ACC112 (cell line): ENCODE measurements around the gene ZCWPW1.
"Not testable (repeated sequence)": the region's sequence is repeated elsewhere in the genome, so short reads cannot be mapped to it uniquely, and the experiment has no call there.

ENCODE experiments used
- H2AFZ ChIP-seq: fragments of 200-600 bp; sonication (generic); one replicate; pipeline ENCODE4 v1.6.0; 2017; ENCODE audit warnings: antibody characterized with exemption, low read length; ENCODE audit not compliant: unreplicated experiment
- H3K27ac ChIP-seq: fragments of 200-600 bp; sonication (generic); 2 replicates; pipeline ENCODE4 v1.5.1; 2014; ENCODE audit warnings: low read depth, mild to moderate bottlenecking, antibody characterized with exemption, low read length, moderate library complexity
- H3K27me3 ChIP-seq: fragments of 200-600 bp; sonication (generic); 2 replicates; pipeline ENCODE4 v1.6.1; 2014; ENCODE audit warnings: mild to moderate bottlenecking, antibody characterized with exemption, low read length, moderate library complexity, mixed read lengths; ENCODE audit not compliant: insufficient read depth
- H3K36me3 ChIP-seq: fragments of 200-600 bp; sonication (generic); 2 replicates; pipeline ENCODE4 v1.6.1; 2016; ENCODE audit warnings: mild to moderate bottlenecking, antibody characterized with exemption, low read length, moderate library complexity, mixed read lengths; ENCODE audit not compliant: insufficient read depth
- H3K4me1 ChIP-seq: fragments of 200-600 bp; sonication (generic); one replicate; pipeline ENCODE4 v1.6.1; 2016; ENCODE audit warnings: low read length, mixed read lengths; ENCODE audit not compliant: insufficient read depth, unreplicated experiment, control insufficient read depth
- H3K4me3 ChIP-seq: fragments of 200-600 bp; sonication (generic); 2 replicates; pipeline ENCODE4 v1.5.1; 2014; ENCODE audit warnings: mild to moderate bottlenecking, low read depth, low read length
- H3K79me2 ChIP-seq: fragments of 200-600 bp; sonication (generic); one replicate; pipeline ENCODE4 v1.6.0; 2016; ENCODE audit warnings: low read length; ENCODE audit not compliant: control insufficient read depth, unreplicated experiment, insufficient read depth

Gene ZCWPW1

GRCh38 chr7:100363098-100363497, 65.4 kb downstream of the ZCWPW1 start:
- H3K4me3 ChIP-seq, result no peak overlapping the region
- H3K27me3 ChIP-seq, result no peaks in the 10 kb centered on the region
- no peaks in the 10 kb centered on the region for H3K4me1 ChIP-seq
- no peaks in the 10 kb centered on the region for H3K79me2 ChIP-seq
- no peak overlapping the region for H3K27ac ChIP-seq
- H3K36me3 ChIP-seq, result peaks cover 9% of the 10 kb centered on the region; the same call in 1 of the 2 replicates
- no peak overlapping the region for H2AFZ ChIP-seq

DNA sequence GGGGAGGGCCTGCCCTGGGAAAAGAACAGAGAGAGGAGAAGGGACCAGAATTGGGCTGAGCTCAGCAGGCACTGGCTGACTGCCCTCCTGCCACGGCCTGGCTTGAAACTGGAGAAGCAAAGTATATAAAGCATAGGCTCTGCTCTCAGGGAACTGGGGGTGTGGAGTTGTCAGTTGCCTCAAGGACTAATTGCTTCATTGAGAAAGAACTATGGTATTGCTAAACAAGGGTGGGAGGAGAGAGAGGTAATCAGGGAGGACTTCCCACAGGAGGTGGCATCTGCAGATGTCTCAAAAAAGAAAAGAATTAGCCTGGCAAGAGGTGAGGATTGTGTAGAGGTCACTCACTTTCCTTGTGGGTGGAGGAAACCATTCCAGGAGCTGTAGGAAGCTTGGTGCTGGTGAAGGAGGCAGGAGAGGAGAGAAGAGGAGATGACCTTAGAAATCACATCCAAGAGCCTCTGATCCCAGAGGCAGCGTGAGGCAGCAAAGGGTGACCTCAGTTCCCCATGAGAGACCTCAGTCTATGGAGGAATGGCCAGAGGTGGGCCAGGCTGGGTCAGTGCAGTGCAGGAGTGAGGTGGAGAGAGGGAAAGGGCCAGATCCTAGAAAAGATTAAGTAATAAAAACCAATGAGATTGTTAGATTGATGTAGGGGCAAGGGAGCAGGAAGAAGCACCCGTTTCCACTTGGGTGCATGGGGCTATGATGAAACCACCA, 68.2 kb downstream of the ZCWPW1 start:
- Histone ChIP-seq H3K79me2 (no peaks in the 10 kb centered on the region), H3K27me3 (no peaks in the 10 kb centered on the region), H3K4me1 (no peaks in the 10 kb centered on the region), H3K4me3 (no peak overlapping the region), H2AFZ (no peak overlapping the region), H3K27ac (no peak overlapping the region), H3K36me3 (peaks cover 9% of the 10 kb centered on the region; the same call in 1 of the 2 replicates)

GRCh38 chr7:100358857-100359212, 69.7 kb downstream of the ZCWPW1 start:
- peaks cover 9% of the 10 kb centered on the region; the same call in 1 of the 2 replicates for H3K36me3 ChIP-seq
- H2AFZ ChIP-seq, result no peak overlapping the region
- H3K27ac ChIP-seq, result no peak overlapping the region
- H3K27me3 ChIP-seq, result no peaks in the 10 kb centered on the region
- H3K4me1 ChIP-seq, result no peaks in the 10 kb centered on the region
- H3K4me3 ChIP-seq, result no peak overlapping the region
- H3K79me2 ChIP-seq, result no peaks in the 10 kb centered on the region

DNA sequence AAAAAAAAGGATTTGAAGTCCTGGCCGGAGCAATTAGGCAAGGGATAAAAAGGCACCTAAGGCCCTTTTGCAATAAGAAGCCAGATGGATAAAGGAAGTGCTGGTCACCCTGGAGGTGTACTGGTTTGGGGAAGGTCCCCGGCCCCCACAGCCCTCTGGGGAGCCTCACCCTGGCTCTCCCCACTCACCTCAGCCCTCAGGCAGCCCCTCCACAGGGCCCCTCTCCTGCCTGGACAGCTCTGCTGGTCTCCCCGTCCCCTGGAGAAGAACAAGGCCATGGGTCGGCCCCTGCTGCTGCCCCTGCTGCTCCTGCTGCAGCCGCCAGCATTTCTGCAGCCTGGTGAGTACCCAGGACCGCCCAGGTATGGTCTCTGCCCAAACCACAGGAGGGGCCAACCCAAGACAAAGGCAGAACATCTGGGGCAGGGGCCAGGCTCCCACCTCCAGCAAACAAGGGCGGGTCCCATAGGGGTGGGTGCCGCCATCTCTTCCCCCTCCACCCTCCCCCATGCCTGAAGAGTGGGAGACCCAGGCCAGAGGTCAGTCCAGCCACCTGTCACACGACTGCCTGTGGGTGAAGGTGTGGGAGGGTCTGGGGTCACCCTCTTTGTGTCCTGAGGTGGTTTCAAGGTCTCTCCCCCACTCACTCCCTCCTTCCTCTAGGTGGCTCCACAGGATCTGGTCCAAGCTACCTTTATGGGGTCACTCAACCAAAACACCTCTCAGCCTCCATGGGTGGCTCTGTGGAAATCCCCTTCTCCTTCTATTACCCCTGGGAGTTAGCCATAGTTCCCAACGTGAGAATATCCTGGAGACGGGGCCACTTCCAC, 70.3 kb downstream of the ZCWPW1 start, which contains the start of gene PILRB:
PILRB (plus strand) TSS at position 91 of the 830 bp plus-strand sequence; CDS start at position 277, 186 bp downstream.
- H2AFZ ChIP-seq, result no peak within 1 kb of the TSS
- no peak within 1 kb of the TSS for H3K27ac ChIP-seq
- H3K4me3 ChIP-seq, result no peak within 1 kb of the TSS
- H3K36me3 ChIP-seq, result peaks cover 5% of the 10 kb centered on the region; the same call in 1 of the 2 replicates
- no peaks in the 10 kb centered on the region for H3K27me3 ChIP-seq
- no peaks in the 10 kb centered on the region for H3K4me1 ChIP-seq
- H3K79me2 ChIP-seq, result no peaks in the 10 kb centered on the region

DNA sequence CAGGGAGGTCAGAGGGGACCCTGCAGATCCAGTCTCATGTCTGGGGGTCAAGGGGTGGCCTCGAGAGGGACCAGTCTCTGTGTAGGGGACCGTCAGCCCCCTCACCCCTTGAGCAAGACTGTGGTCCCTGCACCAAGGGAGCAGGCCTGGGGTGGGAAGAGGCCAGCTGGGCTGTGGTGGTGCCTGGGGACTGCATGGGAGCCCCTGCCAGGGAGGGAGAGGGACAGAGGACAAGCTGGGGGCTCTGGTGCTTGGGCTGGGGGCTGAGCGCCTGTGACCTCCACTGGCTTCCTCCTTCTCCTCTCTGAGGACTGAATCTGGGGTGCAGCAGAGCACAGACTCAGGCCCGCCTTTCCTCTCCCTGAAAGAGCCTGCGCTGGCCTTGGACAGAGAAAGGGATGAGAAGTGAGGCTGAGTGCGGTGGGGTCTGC, 71.4 kb downstream of the ZCWPW1 start:
- no peak overlapping the region for H3K27ac ChIP-seq
- H3K79me2 ChIP-seq, result no peaks in the 10 kb centered on the region
- no peaks in the 10 kb centered on the region for H3K4me1 ChIP-seq
- H3K36me3 ChIP-seq, result peaks cover 3% of the 10 kb centered on the region; the same call in 1 of the 2 replicates
- H3K27me3 ChIP-seq, result no peaks in the 10 kb centered on the region
- H3K4me3 ChIP-seq, result no peak overlapping the region
- H2AFZ ChIP-seq, result no peak overlapping the region

DNA sequence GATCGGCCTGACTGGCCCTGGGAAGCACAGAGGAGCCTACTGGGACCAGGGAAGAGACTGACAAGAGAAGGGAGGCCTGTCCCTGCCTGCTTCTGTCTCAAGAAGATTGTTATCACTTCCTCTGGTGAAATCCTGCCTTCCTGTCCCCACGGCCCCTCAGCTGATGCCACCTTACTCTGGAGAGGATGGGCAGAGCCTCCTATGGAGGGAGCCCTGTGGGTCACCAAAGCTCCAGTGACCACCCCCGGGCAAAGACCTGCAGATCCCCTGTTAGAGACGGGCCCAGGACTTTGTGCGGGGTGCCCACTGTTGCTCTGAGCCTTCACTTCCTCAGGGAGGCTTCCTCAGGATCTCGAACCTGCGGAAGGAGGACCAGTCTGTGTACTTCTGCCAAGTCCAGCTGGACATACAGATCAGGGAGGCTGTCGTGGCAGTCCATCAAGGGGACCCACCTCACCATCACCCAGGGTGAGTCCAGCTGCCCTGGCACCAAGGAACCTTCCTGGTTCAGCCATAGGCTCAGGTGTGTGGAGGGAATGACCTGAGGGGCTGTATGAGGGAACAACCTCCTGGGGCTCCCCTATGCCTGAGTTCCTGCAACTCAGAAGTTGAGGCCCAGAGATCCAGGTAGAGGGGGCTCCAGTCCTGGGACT, 72.0 kb downstream of the ZCWPW1 start:
- no peaks in the 10 kb centered on the region; the same call in 1 of the 2 replicates for H3K36me3 ChIP-seq
- H3K27me3 ChIP-seq, result no peaks in the 10 kb centered on the region
- H3K79me2 ChIP-seq, result no peaks in the 10 kb centered on the region
- H3K27ac ChIP-seq, result no peak overlapping the region
- no peak overlapping the region for H3K4me3 ChIP-seq
- no peak overlapping the region for H2AFZ ChIP-seq
- no peaks in the 10 kb centered on the region for H3K4me1 ChIP-seq

DNA sequence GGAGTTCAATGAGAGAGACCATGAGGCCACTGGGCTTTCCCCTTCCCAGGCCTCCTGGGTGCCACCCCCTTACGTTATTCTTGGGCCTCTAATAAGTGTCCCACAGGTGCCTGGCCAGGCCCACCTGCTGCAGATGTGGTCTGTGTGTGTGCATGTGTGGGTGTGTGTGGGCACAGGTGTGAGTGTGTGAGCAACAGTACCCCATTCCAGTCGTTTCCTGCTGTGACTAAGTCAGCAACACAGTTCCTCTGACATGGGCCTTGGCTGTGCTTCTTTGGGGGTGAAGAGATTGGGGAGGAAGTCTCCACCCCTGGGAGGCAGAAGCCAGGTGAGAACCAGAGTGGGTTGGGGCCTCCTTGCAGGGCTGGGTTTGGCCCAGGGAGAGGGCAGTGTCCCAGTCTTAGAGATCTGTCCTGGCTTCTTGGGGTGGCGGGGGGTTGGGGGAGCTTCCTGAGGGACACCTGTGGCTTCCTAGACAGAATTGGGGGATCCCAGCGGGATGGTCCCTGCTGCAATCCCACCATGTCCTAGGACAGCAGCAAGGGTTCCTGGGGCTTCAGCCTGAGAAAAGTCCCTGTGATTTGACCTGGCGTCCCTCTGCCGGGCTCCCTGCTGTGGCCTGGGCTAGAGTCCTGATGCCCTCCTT, 74.7 kb downstream of the ZCWPW1 start:
- no peaks in the 10 kb centered on the region for H3K4me1 ChIP-seq
- no peaks in the 10 kb centered on the region for H3K27me3 ChIP-seq
- peaks cover 4% of the 10 kb centered on the region for H3K36me3 ChIP-seq
- no peak overlapping the region for H2AFZ ChIP-seq
- H3K27ac ChIP-seq, result no peak overlapping the region
- H3K79me2 ChIP-seq, result no peaks in the 10 kb centered on the region
- no peak overlapping the region for H3K4me3 ChIP-seq

DNA sequence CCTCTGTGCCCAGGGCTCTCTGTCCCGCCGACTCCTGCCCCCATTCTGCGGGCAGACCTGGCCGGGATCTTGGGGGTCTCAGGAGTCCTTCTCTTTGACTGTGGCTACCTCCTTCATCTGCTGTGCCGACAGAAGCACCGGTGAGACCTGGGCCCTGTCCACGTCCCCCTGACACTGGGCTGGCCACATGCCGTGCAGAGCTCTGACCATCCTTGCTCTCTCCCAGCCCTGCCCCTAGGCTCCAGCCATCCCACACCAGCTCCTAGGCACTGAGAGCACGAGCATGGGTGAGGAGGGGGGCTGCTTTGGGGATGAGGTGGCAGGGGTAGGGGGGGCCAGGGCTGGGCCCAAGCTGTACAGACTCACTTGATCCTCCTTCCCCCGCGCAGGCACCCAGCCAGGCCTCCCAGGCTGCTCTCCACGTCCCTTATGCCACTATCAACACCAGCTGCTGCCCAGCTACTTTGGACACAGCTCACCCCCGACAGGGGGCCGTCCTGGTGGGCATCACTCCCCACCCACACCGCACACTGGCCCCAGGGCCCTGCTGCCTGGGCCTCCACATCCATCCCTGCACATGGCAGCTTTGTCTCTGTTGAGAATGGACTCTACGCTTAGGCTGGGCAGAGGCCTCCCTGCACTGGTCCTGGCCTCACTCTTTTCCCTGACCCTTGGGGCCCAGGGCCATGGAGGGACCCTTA, 75.4 kb downstream of the ZCWPW1 start:
- no peak overlapping the region for H3K27ac ChIP-seq
- H3K79me2 ChIP-seq, result no peaks in the 10 kb centered on the region
- H3K27me3 ChIP-seq, result no peaks in the 10 kb centered on the region
- no peak overlapping the region for H2AFZ ChIP-seq
- H3K4me1 ChIP-seq, result no peaks in the 10 kb centered on the region
- peaks cover 7% of the 10 kb centered on the region for H3K36me3 ChIP-seq
- H3K4me3 ChIP-seq, result no peak overlapping the region

DNA sequence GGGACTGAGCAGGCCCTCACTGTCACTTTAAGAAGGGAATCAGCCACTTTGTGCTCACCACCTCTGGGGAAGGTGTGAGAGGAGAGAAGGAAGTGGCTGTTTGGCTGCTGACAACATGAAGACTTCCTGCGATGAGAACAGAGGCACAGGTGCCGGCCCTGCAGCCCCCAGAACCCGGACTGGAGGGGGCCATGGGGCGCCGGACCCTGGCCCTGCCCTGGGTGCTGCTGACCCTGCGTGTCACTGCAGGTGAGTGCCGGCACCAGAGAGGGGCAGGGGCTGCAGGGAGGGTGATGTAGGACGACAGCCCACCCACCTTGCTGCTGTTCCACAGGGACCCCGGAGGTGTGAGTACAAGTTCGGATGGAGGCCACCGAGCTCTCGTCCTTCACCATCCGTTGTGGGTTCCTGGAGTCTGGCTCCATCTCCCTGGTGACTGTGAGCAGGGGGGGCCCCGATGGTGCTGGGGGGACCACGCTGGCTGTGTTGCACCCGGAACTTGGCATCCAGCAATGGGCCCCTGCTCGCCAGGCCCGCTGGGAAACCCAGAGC, 76.2 kb downstream of the ZCWPW1 start:
- not testable (repeated sequence) for H3K27me3 ChIP-seq, H3K4me3 ChIP-seq, H3K79me2 ChIP-seq, H3K27ac ChIP-seq, H2AFZ ChIP-seq, H3K4me1 ChIP-seq
- peaks cover 16% of the 10 kb centered on the region for H3K36me3 ChIP-seq
